ENCODE data around the gene UBL4A.
A peak's percentile ranks its signal among the peaks of the same experiment; 100 is the strongest.
"Not testable (repeated sequence)": the region's sequence is repeated elsewhere in the genome, so short reads cannot be mapped to it uniquely, and the experiment has no call there.

UBL4A gene

DNA sequence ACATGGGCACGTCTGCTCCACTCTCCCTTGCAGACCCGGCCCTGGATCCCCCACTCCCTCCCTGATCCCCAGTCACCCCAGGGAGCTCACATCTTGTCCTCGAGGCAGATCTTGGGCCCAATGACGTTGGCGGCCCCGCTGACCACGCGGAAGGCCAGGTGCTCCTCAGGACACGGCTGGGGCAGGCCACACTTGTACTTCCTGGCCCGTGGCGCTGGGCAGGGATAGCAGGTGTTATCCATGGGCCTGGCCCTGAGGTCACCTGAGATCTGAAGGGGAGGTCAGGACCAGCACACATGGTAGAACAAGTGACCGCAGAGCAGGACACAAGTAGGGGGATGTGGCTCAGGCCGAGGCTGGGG lies 21.9 kb upstream of the UBL4A start:
- no peak for DNase-seq (ENCODE audit: low spot score)

GRCh38 chrX:154507673-154508383 lies 21.4 kb upstream of the UBL4A start:
- DNase-seq (ENCODE audit: low spot score): no peak

- no peak for DNase-seq (ENCODE audit: low spot score)
Observed at GRCh38 chrX:154506483-154507332, 20.3 kb upstream of the UBL4A start.

DNA sequence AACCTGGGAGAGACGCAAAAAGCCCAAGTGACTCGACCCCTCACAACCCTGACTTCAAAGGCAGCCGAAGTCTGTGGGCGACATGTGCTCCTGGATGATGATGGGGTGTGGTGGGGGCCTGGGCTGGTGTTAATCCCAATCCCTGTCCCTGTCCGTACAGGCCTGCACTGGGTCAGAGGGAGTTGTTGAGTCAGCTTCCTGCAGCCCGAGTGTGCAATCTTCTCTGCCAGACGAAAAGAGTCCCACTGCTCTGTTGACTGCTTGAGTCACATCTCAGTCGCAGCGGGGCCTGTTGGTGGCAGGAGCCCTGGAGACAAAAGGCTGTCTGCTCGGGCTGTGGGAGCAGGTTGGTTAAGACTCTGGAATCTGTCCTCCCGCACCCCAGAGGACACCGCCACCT lies 19.3 kb upstream of the UBL4A start:
- DNase-seq (ENCODE audit: low spot score): no peak

DNA sequence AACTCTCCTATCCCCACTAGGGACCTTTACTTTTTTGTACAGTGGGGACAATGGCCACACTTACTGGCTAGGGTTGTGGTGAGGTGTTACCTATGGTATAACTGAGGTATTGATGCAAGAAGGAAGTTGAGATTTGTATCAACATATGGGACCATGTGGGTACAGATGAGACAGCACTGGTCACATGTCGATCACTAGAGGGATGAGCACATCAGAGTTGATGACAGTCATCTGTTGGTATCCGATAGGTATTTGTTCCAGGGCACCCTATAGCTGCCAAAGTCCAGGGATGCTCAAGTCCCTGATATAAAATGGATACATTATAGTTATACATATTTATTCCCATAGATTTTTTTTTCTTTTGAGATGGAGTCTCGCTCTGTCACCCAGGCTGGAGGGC lies 16.6 kb upstream of the UBL4A start:
- DNase-seq (ENCODE audit: low spot score): no peak

- no peak for DNase-seq (ENCODE audit: low spot score)
Observed at GRCh38 chrX:154502098-154502497, 15.7 kb upstream of the UBL4A start.

- not testable (repeated sequence) for DNase-seq (ENCODE audit: low spot score)
Observed at GRCh38 chrX:154501423-154501822, 15.0 kb upstream of the UBL4A start.

GRCh38 chrX:154496591-154497137 lies 10.2 kb upstream of the UBL4A start:
- not testable (repeated sequence) for DNase-seq (ENCODE audit: low spot score)

DNA sequence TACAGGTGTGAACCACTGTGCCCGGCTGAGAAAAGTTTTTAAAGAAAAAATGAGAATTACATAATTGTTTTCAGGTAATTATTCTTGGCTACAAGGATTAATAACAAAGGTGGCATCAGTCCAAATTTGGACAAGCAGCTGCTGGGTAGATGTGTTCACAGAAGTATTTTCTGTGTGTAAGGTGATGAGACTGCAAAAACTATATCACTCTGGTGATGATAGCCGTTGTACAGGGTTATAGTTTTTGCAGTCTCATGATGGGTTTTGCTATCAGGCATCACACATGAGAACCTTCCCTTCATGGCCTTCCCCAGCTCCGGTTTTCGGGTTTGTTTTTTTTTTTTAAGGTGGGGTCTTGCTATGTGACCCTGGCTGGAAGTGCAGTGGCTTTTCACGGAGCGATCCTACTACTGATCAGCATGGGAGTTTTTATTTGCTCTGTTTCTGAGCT lies 9.1 kb upstream of the UBL4A start:
- DNase-seq (ENCODE audit: low spot score): no peak

DNA sequence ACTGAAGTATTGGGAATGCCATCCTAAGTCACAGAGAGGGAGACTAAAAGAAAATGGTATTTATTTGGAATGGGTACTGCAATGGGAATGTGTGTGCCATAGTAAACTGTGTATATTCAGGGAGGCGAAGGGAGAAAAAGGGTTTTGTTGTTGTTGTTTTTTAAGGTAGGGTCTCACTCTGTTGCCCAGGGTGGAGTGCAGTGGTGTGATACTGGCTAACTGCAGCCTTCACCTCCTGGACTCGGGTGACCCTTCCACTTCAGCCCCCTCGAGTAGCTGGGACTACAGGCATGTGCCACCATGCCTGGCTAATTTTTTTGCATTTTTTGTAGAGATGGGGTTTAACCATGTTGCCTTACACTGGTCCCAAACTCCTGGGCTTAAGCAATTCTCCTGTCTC lies 8.3 kb upstream of the UBL4A start:
- DNase-seq (ENCODE audit: low spot score): no peak

GRCh38 chrX:154490414-154491083 lies 4.1 kb upstream of the UBL4A start, which contains the start of gene SLC10A3:
Gene SLC10A3 (minus strand): TSS chrX:154490629. CDS start chrX:154488940, 1,689 bp downstream.
- peak; percentile 92 for DNase-seq (ENCODE audit: low spot score)

DNA sequence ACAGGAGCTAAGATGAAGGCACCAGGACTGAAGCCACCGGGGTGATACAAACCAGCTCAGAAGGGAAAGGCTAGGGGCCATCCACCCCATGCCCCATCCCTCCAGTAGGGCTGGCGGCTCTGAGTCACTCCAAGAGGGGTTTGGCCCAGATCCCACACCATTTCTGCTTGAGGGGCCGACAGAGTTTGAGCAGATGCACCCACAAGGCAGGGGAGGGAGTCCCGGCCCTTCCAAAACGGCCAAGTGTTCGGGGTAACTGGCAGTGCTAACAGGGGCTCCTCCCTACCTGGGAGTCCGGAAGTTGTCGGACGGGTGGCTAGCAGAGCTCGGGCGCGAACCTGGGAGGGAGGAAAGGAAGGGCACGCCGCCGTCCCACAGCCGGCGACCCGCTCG lies 3.6 kb upstream of the UBL4A start:
- DNase-seq (ENCODE audit: low spot score): no peak

- DNase-seq (ENCODE audit: low spot score): no peak
Observed at GRCh38 chrX:154489182-154489581, 2.8 kb upstream of the UBL4A start.

- no peak for DNase-seq (ENCODE audit: low spot score)
Observed at GRCh38 chrX:154488336-154489075, 2.1 kb upstream of the UBL4A start.

DNA sequence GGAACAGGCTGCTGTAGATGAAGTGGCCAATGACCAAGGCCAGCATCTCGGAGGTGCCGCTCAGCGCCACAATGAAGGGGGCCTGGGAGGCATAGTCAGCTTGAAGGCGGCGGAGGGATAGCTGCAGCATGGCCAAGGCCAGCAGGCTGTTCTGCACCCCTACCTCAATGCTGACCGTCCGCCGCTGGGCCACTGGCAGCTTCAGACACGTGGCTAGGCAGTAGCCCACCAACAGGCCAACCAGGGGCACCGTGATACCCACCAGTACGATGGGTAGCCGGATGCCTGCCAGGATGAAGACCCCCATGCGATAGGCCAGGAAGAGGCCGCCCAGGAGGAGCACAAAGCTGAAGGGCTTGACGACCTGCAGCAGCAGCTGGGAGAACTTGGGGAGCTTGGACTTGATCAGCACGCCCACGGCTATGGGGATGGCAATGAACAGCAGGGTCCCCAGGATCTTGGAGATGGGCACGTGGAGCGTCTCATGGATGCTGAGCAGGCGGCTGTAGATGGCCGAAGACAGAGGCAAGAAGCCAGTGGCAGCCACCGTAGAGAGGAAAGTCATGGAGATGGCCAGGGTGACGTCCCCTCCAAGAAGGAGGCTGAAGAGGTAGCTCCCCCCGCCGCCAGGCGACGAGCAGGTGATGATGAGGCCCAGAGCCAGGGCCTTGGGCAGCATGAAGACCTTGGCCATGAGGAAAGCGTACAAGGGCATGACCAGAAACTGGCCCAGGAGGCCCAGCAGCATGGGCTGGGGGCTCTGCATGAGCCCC lies 1.3 kb upstream of the UBL4A start:
- no peak for DNase-seq (ENCODE audit: low spot score)

- no peak for DNase-seq (ENCODE audit: low spot score)
Observed at GRCh38 chrX:154486052-154486395, 391 bp downstream of the UBL4A start.

DNA sequence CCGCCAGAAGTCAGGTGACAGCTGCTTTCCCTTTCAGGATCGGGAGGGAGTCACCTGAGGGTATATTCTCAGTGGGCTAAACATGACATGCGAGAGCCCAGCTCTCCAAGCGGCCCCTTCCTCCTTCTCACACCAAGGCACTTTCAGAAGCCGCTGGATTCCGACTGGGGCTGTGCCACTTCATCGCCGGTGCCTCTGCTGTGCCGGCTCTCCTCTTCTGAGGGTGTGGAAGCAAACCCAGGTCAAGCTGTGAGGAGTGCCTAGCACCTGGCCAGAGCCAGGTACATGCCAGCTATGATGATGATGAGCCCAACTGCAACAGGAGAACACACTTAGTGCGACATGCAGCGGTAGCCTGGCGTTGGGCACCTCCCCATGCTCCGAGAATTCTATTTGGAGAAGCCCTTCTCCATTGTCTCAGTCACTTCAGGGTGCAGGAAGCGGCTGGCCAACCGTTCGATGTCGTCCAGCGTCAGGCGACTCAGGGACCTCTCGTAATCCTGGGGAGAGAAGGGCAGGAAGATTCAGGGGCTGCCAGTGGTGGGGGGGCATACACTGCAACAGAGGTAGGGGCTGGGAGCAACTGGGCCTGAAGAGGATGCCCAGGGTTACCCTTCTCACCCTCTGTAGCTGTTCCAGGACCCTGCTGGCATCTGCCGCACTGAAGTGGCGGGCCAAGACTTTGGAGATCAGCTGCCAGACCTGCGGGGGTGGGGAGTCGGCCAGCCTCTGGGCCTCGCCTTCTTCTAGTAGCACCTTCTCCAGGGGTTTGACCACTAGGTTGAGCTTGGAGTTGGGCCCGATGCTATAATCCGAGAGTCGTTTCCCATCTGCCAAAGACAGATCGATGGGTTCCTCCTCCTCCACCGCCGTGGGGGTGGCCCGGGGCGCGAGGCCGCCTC lies 1.0 kb downstream of the UBL4A start:
- no peak for DNase-seq (ENCODE audit: low spot score)

GRCh38 chrX:154484255-154485149 lies 1.9 kb downstream of the UBL4A start:
- DNase-seq (ENCODE audit: low spot score): no peak

DNA sequence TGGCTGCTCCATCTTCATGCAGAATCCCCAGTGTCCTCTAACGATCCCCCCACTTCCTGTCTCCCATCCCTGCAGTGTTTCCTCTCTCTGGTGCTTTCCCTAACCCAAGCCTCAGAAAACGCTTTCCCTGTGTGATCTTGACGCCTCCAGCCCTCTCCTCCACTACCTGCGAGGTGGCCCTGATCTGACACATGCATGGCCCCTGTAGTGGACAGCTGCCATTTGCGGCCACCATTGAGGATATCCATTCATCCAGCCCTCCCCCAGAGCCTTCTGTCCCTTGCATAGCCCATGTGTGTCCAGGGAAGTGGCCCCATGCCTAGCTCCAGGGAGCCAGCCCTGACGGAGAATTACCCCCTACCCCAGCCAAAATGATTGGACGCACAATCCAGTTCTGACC lies 3.1 kb downstream of the UBL4A start:
- DNase-seq (ENCODE audit: low spot score): no peak
